SK-N-SH treated with all-trans-retinoic acid at 6 μM for 48 hours (cell line): ENCODE data around the gene SGSM1.

ENCODE experiments used
- CSDC2 ChIP-seq: fragments of 250-450 bp; sonication (Bioruptor Pico); IDR thresholded peaks from 2 replicates; pipeline ENCODE4 v1.5.0; 2020; ENCODE audit warnings: mild to moderate bottlenecking, moderate library complexity
- ESRRG ChIP-seq: fragments of 250-450 bp; sonication (Bioruptor Pico); IDR thresholded peaks from 2 replicates; pipeline ENCODE4 v1.6.1; 2021; ENCODE audit warnings: mild to moderate bottlenecking
- ISL1 ChIP-seq: fragments of 250-450 bp; sonication (Bioruptor Pico); IDR thresholded peaks from 2 replicates; pipeline ENCODE4 v2.1.2; 2022; ENCODE audit warnings: mild to moderate bottlenecking, moderate library complexity
- RARB ChIP-seq: fragments of 250-450 bp; sonication (Bioruptor Pico); IDR thresholded peaks from 2 replicates; pipeline ENCODE4 v1.8.0; 2021; ENCODE audit warnings: mild to moderate bottlenecking, moderate library complexity
- ZFP3 ChIP-seq: fragments of 250-450 bp; sonication (Bioruptor Pico); IDR thresholded peaks from 2 replicates; pipeline ENCODE4 v1.5.0; 2020; ENCODE audit warnings: mild to moderate bottlenecking, moderate library complexity
- ZFP30 ChIP-seq: fragments of 450-650 bp; formaldehyde crosslinking; IDR thresholded peaks from 2 replicates; pipeline ENCODE4 v1.5.0; 2022; ENCODE audit warnings: mild to moderate bottlenecking, moderate library complexity

GRCh38 chr22:24947881-24948280 lies 141.9 kb downstream of the SGSM1 start:
- TF ChIP-seq ISL1 (no peak), ESRRG (CRISPR knock-in tag) (no peak), CSDC2 (CRISPR knock-in tag) (no peak), ZFP3 (CRISPR knock-in tag) (no peak), ZFP30 (no peak), RARB (no peak)
